GM21717 (cell line): ENCODE results near the gene DISC1.
"Not testable (repeated sequence)": the region's sequence is repeated elsewhere in the genome, so short reads cannot be mapped to it uniquely, and the experiment has no call there.

Experiments
- ATAC-seq: cut with Tn5 transposase; IDR thresholded peaks from one replicate; pipeline ENCODE4 v1.9.1; 2021; ENCODE audit warnings: mild to moderate bottlenecking, moderate library complexity; ENCODE audit not compliant: unreplicated experiment

Gene DISC1

GRCh38 chr1:231634323-231635013 is 7.9 kb downstream of the DISC1 start:
- no peak for ATAC-seq

GRCh38 chr1:231636157-231636556 is 9.6 kb downstream of the DISC1 start:
- no peak for ATAC-seq

GRCh38 chr1:231636922-231637321 is 10.3 kb downstream of the DISC1 start:
- ATAC-seq, result not testable (repeated sequence)

- no peak for ATAC-seq
Measured at GRCh38 chr1:231638647-231639046, 12.1 kb downstream of the DISC1 start.

- no peak for ATAC-seq
Measured at GRCh38 chr1:231639819-231640218, 13.2 kb downstream of the DISC1 start.

- not testable (repeated sequence) for ATAC-seq
Measured at GRCh38 chr1:231641444-231641843, 14.9 kb downstream of the DISC1 start.

- not testable (repeated sequence) for ATAC-seq
Measured at GRCh38 chr1:231642061-231642460, 15.5 kb downstream of the DISC1 start.

GRCh38 chr1:231642618-231643017 is 16.0 kb downstream of the DISC1 start:
- ATAC-seq, result no peak

- ATAC-seq, result no peak
Measured at GRCh38 chr1:231643071-231643934, 16.7 kb downstream of the DISC1 start.

- no peak for ATAC-seq
Measured at GRCh38 chr1:231643935-231644237, 17.3 kb downstream of the DISC1 start.

GRCh38 chr1:231645634-231646033 is 19.0 kb downstream of the DISC1 start:
- not testable (repeated sequence) for ATAC-seq

GRCh38 chr1:231646165-231646564 is 19.6 kb downstream of the DISC1 start:
- ATAC-seq, result not testable (repeated sequence)

GRCh38 chr1:231651621-231652260 is 25.2 kb downstream of the DISC1 start:
- ATAC-seq, result not testable (repeated sequence)

- no peak for ATAC-seq
Measured at GRCh38 chr1:231653632-231654031, 27.0 kb downstream of the DISC1 start.

- ATAC-seq, result no peak
Measured at GRCh38 chr1:231656741-231657140, 30.2 kb downstream of the DISC1 start.

- not testable (repeated sequence) for ATAC-seq
Measured at GRCh38 chr1:231658223-231658622, 31.6 kb downstream of the DISC1 start.

- no peak for ATAC-seq
Measured at GRCh38 chr1:231660198-231660597, 33.6 kb downstream of the DISC1 start.

- no peak for ATAC-seq
Measured at GRCh38 chr1:231663211-231663792, 36.7 kb downstream of the DISC1 start.

GRCh38 chr1:231665101-231665500 is 38.5 kb downstream of the DISC1 start:
- no peak for ATAC-seq

- no peak for ATAC-seq
Measured at GRCh38 chr1:231665726-231666125, 39.1 kb downstream of the DISC1 start.

- ATAC-seq, result no peak
Measured at GRCh38 chr1:231666220-231666936, 39.8 kb downstream of the DISC1 start.
